Measurements from ENCODE around the gene OSR1. TPM values are rescaled to one million over a fixed set of nuclear protein-coding genes. Genes with fewer than 3 reads are reported as not detected.

OSR1 gene
- total RNA-seq, 6 experiments from 2014 or later: 0.10 to 0.51 (median 0.12) TPM; not detected in 1

- H3K36me3 ChIP-seq: no peaks in the 10 kb centered on the region
- no peak overlapping the region for H3K4me3 ChIP-seq
- intact Hi-C loops (cut with DNase I): loop anchor here in 1 of 2 donors (10.0 kb wide), 1 partner anchor 619 kb away; no protein-coding TSS in a partner anchor
- H3K4me1 ChIP-seq: peaks cover 0 to 10% (median 3%) of the 10 kb centered on the region in 4 donors
- no peaks in the 10 kb centered on the region for H3K9me3 ChIP-seq
- TF ChIP-seq POLR2A (IDR thresholded peaks at IDR 0.05): no peak
- TF ChIP-seq, protein P1, sequence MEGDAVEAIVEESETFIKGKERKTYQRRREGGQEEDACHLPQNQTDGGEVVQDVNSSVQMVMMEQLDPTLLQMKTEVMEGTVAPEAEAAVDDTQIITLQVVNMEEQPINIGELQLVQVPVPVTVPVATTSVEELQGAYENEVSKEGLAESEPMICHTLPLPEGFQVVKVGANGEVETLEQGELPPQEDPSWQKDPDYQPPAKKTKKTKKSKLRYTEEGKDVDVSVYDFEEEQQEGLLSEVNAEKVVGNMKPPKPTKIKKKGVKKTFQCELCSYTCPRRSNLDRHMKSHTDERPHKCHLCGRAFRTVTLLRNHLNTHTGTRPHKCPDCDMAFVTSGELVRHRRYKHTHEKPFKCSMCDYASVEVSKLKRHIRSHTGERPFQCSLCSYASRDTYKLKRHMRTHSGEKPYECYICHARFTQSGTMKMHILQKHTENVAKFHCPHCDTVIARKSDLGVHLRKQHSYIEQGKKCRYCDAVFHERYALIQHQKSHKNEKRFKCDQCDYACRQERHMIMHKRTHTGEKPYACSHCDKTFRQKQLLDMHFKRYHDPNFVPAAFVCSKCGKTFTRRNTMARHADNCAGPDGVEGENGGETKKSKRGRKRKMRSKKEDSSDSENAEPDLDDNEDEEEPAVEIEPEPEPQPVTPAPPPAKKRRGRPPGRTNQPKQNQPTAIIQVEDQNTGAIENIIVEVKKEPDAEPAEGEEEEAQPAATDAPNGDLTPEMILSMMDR (IDR thresholded peaks at IDR 0.05): no peak
- ATAC-seq (no peak), DNase-seq (no peak)
- 38% methylated on average over 3 of the region's 3 CpGs for WGBS (ENCODE audit: insufficient coverage, low coverage, low lambda C conversion rate, missing lambda C conversion rate)
- peaks cover 0 to 7% of the 10 kb centered on the region in 2 donors for H3K27me3 ChIP-seq
- no peak overlapping the region for H3K27ac ChIP-seq
Measured at GRCh38 chr2:19364014-19364413, 5.6 kb upstream of the OSR1 start.

DNA sequence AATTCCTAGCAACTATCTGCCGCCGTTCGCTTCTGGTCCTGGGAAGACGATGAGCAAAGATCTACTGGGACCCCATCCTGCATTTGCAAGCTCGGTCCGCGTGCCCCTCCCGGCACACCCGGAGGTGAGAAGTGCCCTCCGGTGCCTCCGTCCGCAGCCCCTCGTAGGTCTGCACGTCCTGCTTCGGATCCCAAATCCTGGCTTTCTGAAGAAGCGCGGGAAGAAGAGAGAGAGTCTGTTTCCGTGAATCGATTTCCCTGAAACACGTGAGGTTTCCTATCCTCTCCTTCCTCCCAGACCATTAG lies 5.0 kb upstream of the OSR1 start:
- no peak for TF ChIP-seq POLR2A (IDR thresholded peaks at IDR 0.05)
- TF ChIP-seq, protein P1 (IDR thresholded peaks at IDR 0.05): no peak
- no peaks in the 10 kb centered on the region for H3K36me3 ChIP-seq
- no peak overlapping the region for H3K27ac ChIP-seq
- H3K27me3 ChIP-seq: peaks cover 0 to 7% of the 10 kb centered on the region in 2 donors
- intact Hi-C loops (cut with DNase I): loop anchor here in 1 of 2 donors (10.0 kb wide), 1 partner anchor 619 kb away; no protein-coding TSS in a partner anchor
- no peak for DNase-seq
- H3K4me3 ChIP-seq: peak overlapping the region; percentile 50 to 76 (median 61)
- WGBS (ENCODE audit: insufficient coverage, low coverage, low lambda C conversion rate, missing lambda C conversion rate): 5% methylated on average over 15 of the region's 20 CpGs
- ATAC-seq: no peak
- no peaks in the 10 kb centered on the region for H3K9me3 ChIP-seq
- H3K4me1 ChIP-seq: peaks cover 0 to 13% (median 3%) of the 10 kb centered on the region in 4 donors

GRCh38 chr2:19362755-19363473 lies 4.5 kb upstream of the OSR1 start:
- Histone ChIP-seq H3K27ac (peak overlapping the region in 2 of 3 donors; percentile 30 to 53), H3K27me3 (peaks cover 0 to 8% of the 10 kb centered on the region in 2 donors), H3K36me3 (no peaks in the 10 kb centered on the region), H3K4me3 (peak overlapping the region; percentile 50 to 76 (median 61)), H3K4me1 (peaks cover 0 to 14% (median 5%) of the 10 kb centered on the region in 4 donors), H3K9me3 (no peaks in the 10 kb centered on the region)
- WGBS (ENCODE audit: insufficient coverage, low coverage, low lambda C conversion rate, missing lambda C conversion rate): 2% methylated on average over 15 of the region's 33 CpGs
- intact Hi-C loops (cut with DNase I): loop anchor here in 1 of 2 donors (10.0 kb wide), 1 partner anchor 618 kb away; no protein-coding TSS in a partner anchor
- ATAC-seq (peak; percentile 76 to 84 (median 78)), DNase-seq (peak; percentile 83 to 84 (median 84))
- TF ChIP-seq, protein P1 (IDR thresholded peaks at IDR 0.05): peak; percentile 69 to 84 (median 78)
- no peak for TF ChIP-seq POLR2A (IDR thresholded peaks at IDR 0.05)

DNA sequence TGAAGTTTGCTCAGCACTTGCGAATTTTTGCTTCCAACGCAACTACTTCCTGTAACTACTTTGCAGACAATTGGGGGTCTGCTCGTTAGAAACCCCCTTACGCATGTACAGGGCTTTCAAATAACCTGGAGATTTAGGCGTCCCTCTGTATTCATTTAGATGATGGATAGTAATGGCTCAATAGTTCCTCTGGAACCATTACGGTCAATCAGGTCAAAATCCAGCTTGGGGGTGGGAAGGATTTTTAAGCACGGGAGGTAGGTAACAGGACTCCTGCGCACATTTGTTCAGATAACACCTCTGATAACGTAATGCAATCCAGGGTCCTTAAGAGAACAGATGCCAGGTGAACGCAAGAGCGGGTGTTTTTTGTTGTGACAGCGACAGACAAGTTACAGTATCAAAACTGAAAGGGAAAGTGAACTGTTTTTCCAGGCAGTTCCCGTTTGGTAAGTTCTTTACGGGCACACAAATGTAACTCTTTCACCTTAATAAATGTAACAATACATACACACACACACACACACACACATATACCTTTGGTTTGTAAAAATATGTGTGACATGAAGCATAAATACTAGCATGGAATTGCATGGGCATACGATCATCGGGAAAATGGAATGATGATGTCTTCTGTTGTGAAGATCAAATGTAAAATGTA lies 3.8 kb upstream of the OSR1 start:
- WGBS (ENCODE audit: insufficient coverage, low coverage, low lambda C conversion rate, missing lambda C conversion rate): under 1% methylated on average over 16 of the region's 16 CpGs
- no peak for TF ChIP-seq POLR2A (IDR thresholded peaks at IDR 0.05)
- TF ChIP-seq, protein P1 (IDR thresholded peaks at IDR 0.05): no peak
- DNase-seq (no peak), ATAC-seq (peak; percentile 5 to 43 (median 27))
- Histone ChIP-seq H3K4me3 (peak overlapping the region; percentile 50 to 76 (median 61)), H3K4me1 (peaks cover 0 to 21% (median 8%) of the 10 kb centered on the region in 4 donors), H3K9me3 (no peaks in the 10 kb centered on the region), H3K36me3 (no peaks in the 10 kb centered on the region), H3K27me3 (peaks cover 2 to 15% of the 10 kb centered on the region in 2 donors), H3K27ac (peak overlapping the region in 2 of 3 donors; percentile 30 to 53)
- intact Hi-C loops (cut with DNase I): loop anchor here in 1 of 2 donors (10.0 kb wide), 1 partner anchor 617 kb away; no protein-coding TSS in a partner anchor

All from right lobe of liver (tissue), 6 donors.